ENCODE data around the gene GTF3C5.
"Not testable (repeated sequence)": the region's sequence is repeated elsewhere in the genome, so short reads cannot be mapped to it uniquely, and the experiment has no call there.

GTF3C5 gene

GRCh38 chr9:133040892-133041479 lies 10.2 kb downstream of the GTF3C5 start:
- H3K27ac ChIP-seq; H3K27me3 ChIP-seq (ENCODE audit: insufficient read depth, low read depth, severe bottlenecking); H3K9me3 ChIP-seq (ENCODE audit: severe bottlenecking); H3K4me3 ChIP-seq (ENCODE audit: low read depth, low read length): not testable (repeated sequence)
- TF ChIP-seq CTCF (IDR thresholded peaks at IDR 0.05; ENCODE audit: low read depth, low read length): peak; percentile 65
- DNase-seq: peak; percentile 81
- peaks cover 87% of the 10 kb centered on the region for H3K36me3 ChIP-seq

GRCh38 chr9:133041958-133042357 lies 11.2 kb downstream of the GTF3C5 start:
- Histone ChIP-seq H3K4me3 (ENCODE audit: low read depth, low read length) (no peak overlapping the region), H3K27me3 (ENCODE audit: insufficient read depth, low read depth, severe bottlenecking) (no peaks in the 10 kb centered on the region), H3K9me3 (ENCODE audit: severe bottlenecking) (no peaks in the 10 kb centered on the region), H3K27ac (no peak overlapping the region), H3K36me3 (peaks cover 89% of the 10 kb centered on the region)
- no peak for DNase-seq
- TF ChIP-seq CTCF (IDR thresholded peaks at IDR 0.05; ENCODE audit: low read depth, low read length): no peak

GRCh38 chr9:133042676-133043075 lies 11.9 kb downstream of the GTF3C5 start:
- Histone ChIP-seq H3K36me3 (peaks cover 89% of the 10 kb centered on the region), H3K27ac (no peak overlapping the region), H3K27me3 (ENCODE audit: insufficient read depth, low read depth, severe bottlenecking) (no peaks in the 10 kb centered on the region), H3K9me3 (ENCODE audit: severe bottlenecking) (no peaks in the 10 kb centered on the region), H3K4me3 (ENCODE audit: low read depth, low read length) (no peak overlapping the region)
- no peak for TF ChIP-seq CTCF (IDR thresholded peaks at IDR 0.05; ENCODE audit: low read depth, low read length)
- DNase-seq: no peak

- Histone ChIP-seq H3K36me3 (peaks cover 93% of the 10 kb centered on the region), H3K27me3 (ENCODE audit: insufficient read depth, low read depth, severe bottlenecking) (no peaks in the 10 kb centered on the region), H3K27ac (no peak overlapping the region), H3K4me3 (ENCODE audit: low read depth, low read length) (no peak overlapping the region), H3K9me3 (ENCODE audit: severe bottlenecking) (no peaks in the 10 kb centered on the region)
- no peak for TF ChIP-seq CTCF (IDR thresholded peaks at IDR 0.05; ENCODE audit: low read depth, low read length)
- no peak for DNase-seq
These were observed 12.7 kb downstream of the GTF3C5 start for GRCh38 chr9:133043449-133044035.

- DNase-seq: no peak
- no peaks in the 10 kb centered on the region for H3K27me3 ChIP-seq (ENCODE audit: insufficient read depth, low read depth, severe bottlenecking)
- no peak overlapping the region for H3K4me3 ChIP-seq (ENCODE audit: low read depth, low read length)
- peaks cover 96% of the 10 kb centered on the region for H3K36me3 ChIP-seq
- H3K9me3 ChIP-seq (ENCODE audit: severe bottlenecking): no peaks in the 10 kb centered on the region
- no peak for TF ChIP-seq CTCF (IDR thresholded peaks at IDR 0.05; ENCODE audit: low read depth, low read length)
- H3K27ac ChIP-seq: no peak overlapping the region
These were observed 13.3 kb downstream of the GTF3C5 start for GRCh38 chr9:133044125-133044524.

GRCh38 chr9:133044661-133045060 lies 13.9 kb downstream of the GTF3C5 start:
- H3K27me3 ChIP-seq (ENCODE audit: insufficient read depth, low read depth, severe bottlenecking): no peaks in the 10 kb centered on the region
- DNase-seq: no peak
- peaks cover 97% of the 10 kb centered on the region for H3K36me3 ChIP-seq
- H3K9me3 ChIP-seq (ENCODE audit: severe bottlenecking): no peaks in the 10 kb centered on the region
- TF ChIP-seq CTCF (IDR thresholded peaks at IDR 0.05; ENCODE audit: low read depth, low read length): no peak
- no peak overlapping the region for H3K27ac ChIP-seq
- H3K4me3 ChIP-seq (ENCODE audit: low read depth, low read length): no peak overlapping the region
